H1 (cell line): Measurements from ENCODE around the gene GNRHR. TPM values are rescaled to one million over a fixed set of nuclear protein-coding genes. Genes with fewer than 3 reads are reported as not detected.

Experiments
- CTCF ChIA-PET: fragments of 300-600 bp; sonication (Branson Sonifier 250); formaldehyde crosslinking; loops from one replicate; lab custom pipeline; 2021; ENCODE audit not compliant: partially characterized antibody; lab: Charles Lee
- POLR2A ChIA-PET: fragments of 300-600 bp; sonication (Branson Sonifier 250); formaldehyde crosslinking; loops from one replicate; lab custom pipeline; 2021; ENCODE audit warnings: inconsistent platforms; ENCODE audit not compliant: partially characterized antibody; lab: Charles Lee
- DNase-seq, 2 experiments: peaks; one replicate each; pipeline versions ENCODE4 v3.0.0 to v3.0.0-alpha.2; 2010 to 2022; ENCODE audit warnings: low spot score in 2 of 2, low read depth in 1 of 2, mixed read lengths in 1 of 2
- FAIRE-seq: peaks from 2 replicates; lab custom pipeline; 2011; peaks lifted over from hg19 to GRCh38; lab: Jason Lieb, UNC
- H2AFZ ChIP-seq: 2 replicates; pipeline ENCODE4 v1.8.1; 2012; ENCODE audit warnings: low read length, inconsistent platforms
- H2AK5ac ChIP-seq: 2 replicates; pipeline ENCODE4 v1.6.1; 2013; ENCODE audit warnings: low read depth, low read length
- H2BK120ac ChIP-seq: replicated peaks from 2 replicates; pipeline ENCODE3; 2013; ENCODE audit warnings: low read depth, low read length, inconsistent platforms
- H2BK12ac ChIP-seq: 2 replicates; pipeline ENCODE4 v1.6.1; 2013; ENCODE audit warnings: low read depth, low read length
- H2BK15ac ChIP-seq: 2 replicates; pipeline ENCODE4 v1.6.1; 2013; ENCODE audit warnings: low read length
- H2BK20ac ChIP-seq: 2 replicates; pipeline ENCODE4 v1.6.1; 2013; ENCODE audit warnings: low read length
- H2BK5ac ChIP-seq: 2 replicates; pipeline ENCODE4 v1.6.1; 2013; ENCODE audit warnings: low read depth, low read length
- H3K14ac ChIP-seq: 2 replicates; pipeline ENCODE4 v1.6.1; 2013; ENCODE audit warnings: inconsistent platforms; ENCODE audit not compliant: insufficient read length
- H3K18ac ChIP-seq: 2 replicates; pipeline ENCODE4 v1.6.1; 2013; ENCODE audit warnings: low read length; ENCODE audit errors: extremely low read depth
- H3K23ac ChIP-seq: 2 replicates; pipeline ENCODE4 v1.6.1; 2013; ENCODE audit warnings: inconsistent platforms; ENCODE audit not compliant: insufficient read length
- H3K23me2 ChIP-seq: 2 replicates; pipeline ENCODE4 v1.6.1; 2013; ENCODE audit warnings: low read depth, low read length
- H3K27ac ChIP-seq: 2 replicates; pipeline ENCODE4 v1.6.1; 2011; ENCODE audit warnings: low read depth, low read length, inconsistent platforms
- H3K27me3 ChIP-seq, 4 experiments: replicated peaks in 1 of 4; 1 replicate in 1 of 4; 2 replicates in 3 of 4; pipeline versions ENCODE4 v1.6.1 to v1.8.1; 2011 to 2013; ENCODE audit warnings: low read length in 3 of 4, mild to moderate bottlenecking in 3 of 4, inconsistent platforms in 2 of 4, mixed read lengths in 2 of 4, moderate library complexity in 1 of 4; ENCODE audit not compliant: control insufficient read depth in 3 of 4, insufficient read depth in 3 of 4; ENCODE audit errors: extremely low read depth in 1 of 4
- H3K36me3 ChIP-seq, 4 experiments: 2 replicates each; pipeline versions ENCODE4 v1.6.1 to v1.8.1; 2011 to 2013; ENCODE audit warnings: mild to moderate bottlenecking in 4 of 4, low read length in 3 of 4, moderate library complexity in 2 of 4, control low read depth in 1 of 4, inconsistent platforms in 1 of 4; ENCODE audit not compliant: insufficient read depth in 4 of 4, control insufficient read depth in 2 of 4
- H3K4ac ChIP-seq: replicated peaks from 2 replicates; pipeline ENCODE3; 2013; ENCODE audit warnings: low read length, low read depth, mixed read lengths, inconsistent platforms; ENCODE audit not compliant: insufficient read length
- H3K4me1 ChIP-seq, 4 experiments: replicated peaks in 1 of 4; 1 replicate in 1 of 4; 2 replicates in 3 of 4; pipeline versions ENCODE4 v1.6.1 to v1.8.1; 2011 to 2013; ENCODE audit warnings: low read length in 3 of 4, inconsistent platforms in 2 of 4, mixed read lengths in 1 of 4; ENCODE audit not compliant: insufficient read depth in 4 of 4, control insufficient read depth in 3 of 4
- H3K4me2 ChIP-seq, 2 experiments: 2 replicates each; pipeline versions ENCODE4 v1.6.1 to v1.8.1; 2011 to 2013; ENCODE audit warnings: low read depth in 2 of 2, low read length in 2 of 2, control low read depth in 1 of 2, inconsistent platforms in 1 of 2, mild to moderate bottlenecking in 1 of 2; ENCODE audit not compliant: insufficient read depth in 1 of 2
- H3K4me3 ChIP-seq, 4 experiments: fragments of 200-600, 300-600 bp in 1 of 4; sonication (generic), shearing (Covaris generic), sonication (Bioruptor Twin) in 1 of 4; 2 replicates each; pipeline versions ENCODE4 v1.5.1 to v1.8.1; 2011 to 2016; ENCODE audit warnings: low read length in 4 of 4, low read depth in 3 of 4, control low read depth in 2 of 4, inconsistent platforms in 2 of 4, mild to moderate bottlenecking in 2 of 4, mixed read lengths in 1 of 4, moderate library complexity in 1 of 4; ENCODE audit not compliant: insufficient read depth in 2 of 4; ENCODE audit errors: extremely low read depth in 1 of 4
- H3K56ac ChIP-seq: replicated peaks from 2 replicates; pipeline ENCODE3; 2013; ENCODE audit warnings: low read depth, mild to moderate bottlenecking, mixed read lengths, low read length, inconsistent platforms; ENCODE audit not compliant: insufficient read length
- H3K79me1 ChIP-seq: 2 replicates; pipeline ENCODE4 v1.6.1; 2013; ENCODE audit warnings: low read depth, low read length, control low read depth
- H3K79me2 ChIP-seq, 2 experiments: 2 replicates each; pipeline versions ENCODE4 v1.6.1 to v1.8.1; 2012 to 2013; ENCODE audit warnings: low read length in 2 of 2, mild to moderate bottlenecking in 2 of 2, inconsistent platforms in 1 of 2; ENCODE audit not compliant: insufficient read depth in 2 of 2, control insufficient read depth in 1 of 2
- H3K9ac ChIP-seq, 4 experiments: replicated peaks in 1 of 4; 1 replicate in 1 of 4; 2 replicates in 3 of 4; pipeline versions ENCODE4 v1.6.1 to v1.8.1; 2011 to 2013; ENCODE audit warnings: low read depth in 3 of 4, low read length in 3 of 4, control low read depth in 2 of 4, mild to moderate bottlenecking in 2 of 4, moderate library complexity in 2 of 4, inconsistent platforms in 1 of 4; ENCODE audit errors: extremely low read depth in 1 of 4
- H3K9me3 ChIP-seq, 2 experiments: 2 replicates each; pipeline versions ENCODE4 v1.6.1 to v1.8.1; 2012 to 2013; ENCODE audit warnings: mild to moderate bottlenecking in 2 of 2, moderate library complexity in 2 of 2, control low read depth in 1 of 2, inconsistent platforms in 1 of 2, low read depth in 1 of 2, low read length in 1 of 2, mixed read lengths in 1 of 2; ENCODE audit not compliant: insufficient read depth in 2 of 2
- H4K20me1 ChIP-seq, 2 experiments: replicated peaks in 1 of 2; 2 replicates each; pipeline versions ENCODE3 to v1.8.1; 2011 to 2013; ENCODE audit warnings: inconsistent platforms in 2 of 2, low read length in 2 of 2, mild to moderate bottlenecking in 1 of 2; ENCODE audit not compliant: insufficient read depth in 2 of 2, control insufficient read depth in 1 of 2
- H4K5ac ChIP-seq: 2 replicates; pipeline ENCODE4 v1.6.1; 2013; ENCODE audit warnings: low read length, low read depth, mixed read lengths, inconsistent platforms; ENCODE audit not compliant: insufficient read length
- H4K8ac ChIP-seq: 2 replicates; pipeline ENCODE4 v1.8.0; 2013; ENCODE audit warnings: mild to moderate bottlenecking, moderate library complexity, low read length, inconsistent platforms; ENCODE audit not compliant: insufficient read depth; ENCODE audit errors: extremely low read depth
- H4K91ac ChIP-seq: replicated peaks from 2 replicates; pipeline ENCODE3; 2013; ENCODE audit warnings: low read length, mixed read lengths, inconsistent platforms; ENCODE audit not compliant: insufficient read length
- CEBPB ChIP-seq: IDR thresholded peaks from 2 replicates; pipeline ENCODE4 v1.6.1; 2012; ENCODE audit warnings: low read depth, low read length
- TCF12 ChIP-seq: IDR thresholded peaks from 2 replicates; pipeline ENCODE4 v1.6.1; 2011; ENCODE audit warnings: low read depth, mild to moderate bottlenecking, low read length
- WGBS, 2 experiments: shearing (Covaris generic) in 1 of 2; methylation state at CpG; one replicate each; pipeline versions ENCODE4 v1.1.6 to v1.1.7; 2013 to 2015; ENCODE audit warnings: low lambda C conversion rate in 2 of 2, mixed read lengths in 2 of 2, inconsistent platforms in 1 of 2, low coverage in 1 of 2, missing lambda C conversion rate in 1 of 2; ENCODE audit not compliant: insufficient replicate concordance in 2 of 2, insufficient coverage in 1 of 2, insufficient read length in 1 of 2; ENCODE audit errors: extremely low coverage in 1 of 2, missing lambda C conversion rate in 1 of 2; 5-methylcytosine and 5-hydroxymethylcytosine counted together
- polyA plus RNA-seq, 7 experiments: library from polyadenylated mRNA; depleted of rRNA in 3 of 7; stranded (reverse) in 5 of 7; unstranded in 2 of 7; fragments of >200 nt in 5 of 7; fragments of 200-250 nt in 2 of 7; gene quantifications; 1 replicate in 5 of 7; 2 replicates in 1 of 7; 4 replicates in 1 of 7; pipeline versions ENCODE4 v1.2.1 to v1.2.3, GENCODE V29; 2011 to 2013; ENCODE audit warnings: missing spikeins in 2 of 7, mixed read lengths in 2 of 7
- total RNA-seq: library from RNA; stranded (reverse); fragmentation: NEBNext Ultra II Directional; extraction: Animal tissue kit (Norgen Biotek cat#: 25700); gene quantifications from 2 replicates; pipeline ENCODE4 v1.2.1, GENCODE V29; 2021

The GNRHR gene
- total and polyA plus RNA-seq, 2 of the 8 experiments (the other 6 are each of a cell fraction or from before 2014, with no cell fraction given) = not detected

- H2BK5ac ChIP-seq = no peak overlapping the region
- CTCF ChIA-PET = interaction anchor here (1.6 to 4.9 kb wide), 3 partner anchors 12 to 33 kb away, joined by 3 to 21 read pairs (median 4); no protein-coding TSS in a partner anchor
- POLR2A ChIA-PET = interaction anchor here (0.8 to 2.5 kb wide), 3 partner anchors 9 to 12 kb away, joined by 3 to 8 read pairs (median 3); partner anchors contain the start of gene UBA6
- no peak overlapping the region for H4K5ac ChIP-seq
- no peak overlapping the region for H4K91ac ChIP-seq
- H3K4me3 ChIP-seq = no peak overlapping the region
- peaks cover 5 to 17% (median 11%) of the 10 kb centered on the region in 4 experiments; a peak in 6 of 7 replicates for H3K4me1 ChIP-seq
- H2AFZ ChIP-seq = no peak overlapping the region
- H3K9me3 ChIP-seq = no peaks in the 10 kb centered on the region; a peak in 1 of 4 replicates
- H3K14ac ChIP-seq = no peak overlapping the region
- H3K23ac ChIP-seq = no peak overlapping the region
- 78% methylated on average over 3 of the region's 3 CpGs; no CpG with 5 or more reads in 1 of the 2 experiments for WGBS, 2 experiments
- H3K18ac ChIP-seq = no peak overlapping the region
- no peak overlapping the region for H2BK20ac ChIP-seq
- H3K27ac ChIP-seq = no peak overlapping the region
- no peak for TF ChIP-seq TCF12
- TF ChIP-seq CEBPB = no peak
- no peak overlapping the region for H2BK12ac ChIP-seq
- H3K23me2 ChIP-seq = no peaks in the 10 kb centered on the region
- H3K27me3 ChIP-seq = no peaks in the 10 kb centered on the region
- H3K79me1 ChIP-seq = no peaks in the 10 kb centered on the region; the same call in 1 of the 2 replicates
- H3K56ac ChIP-seq = no peak overlapping the region
- no peaks in the 10 kb centered on the region for H4K20me1 ChIP-seq
- no peak overlapping the region for H3K4ac ChIP-seq
- H3K36me3 ChIP-seq = no peaks in the 10 kb centered on the region
- H3K4me2 ChIP-seq = 0 out of 4 replicates have a peak overlapping the region, but pooled peaks have one; percentile 7 to 21
- no peak overlapping the region for H3K9ac ChIP-seq
- H4K8ac ChIP-seq = no peak overlapping the region; the same call in 1 of the 2 replicates
- FAIRE-seq (no peak), DNase-seq (no peak)
- H2BK15ac ChIP-seq = no peak overlapping the region
- H2BK120ac ChIP-seq = no peak overlapping the region
- no peak overlapping the region for H2AK5ac ChIP-seq
- H3K79me2 ChIP-seq = peaks cover 0 to 27% of the 10 kb centered on the region in 2 experiments; a peak in 3 of 4 replicates
Observed at GRCh38 chr4:67712000-67712625, 42.1 kb downstream of the GNRHR start.
